HCT116 (cell line): ENCODE measurements around the gene M1AP. TPM values are rescaled to one million over a fixed set of nuclear protein-coding genes. Genes with fewer than 3 reads are reported as not detected.

ENCODE experiments used
- ATAC-seq: fragments of 200-7000 bp; cut with Tn5 transposase; 2 replicates; pipeline ENCODE4 v1.9.1; 2020; ENCODE audit warnings: mild to moderate bottlenecking, moderate library complexity
- BruUV-seq: library from RNA; stranded (reverse); fragments of 400-500 nt; replicated peaks from 2 replicates; lab custom pipeline; 2021; lab: Mats Ljungman, UMichigan
- CTCF ChIA-PET: fragments of 300-600 bp; sonication (Branson Sonifier 250); formaldehyde crosslinking; loops from one replicate; lab custom pipeline; 2021; ENCODE audit warnings: antibody characterized with exemption; lab: Charles Lee
- POLR2A ChIA-PET: fragments of 300-600, 350-600 bp; sonication (Branson Sonifier 250); formaldehyde crosslinking; loops from one replicate; lab custom pipeline; 2021; ENCODE audit warnings: antibody characterized with exemption; lab: Charles Lee
- RAD21 ChIA-PET, 2 experiments: fragments of 300-600 bp; sonication (Branson Sonifier 250); formaldehyde crosslinking; loops; one replicate each; lab custom pipeline; 2023; ENCODE audit warnings: low total read pairs in 2 of 2; ENCODE audit not compliant: uncharacterized antibody in 2 of 2, unreplicated experiment in 2 of 2, low non-redundant PET in 1 of 2; lab: Charles Lee
- DNase-seq: peaks from one replicate; pipeline ENCODE4 v3.0.0-alpha.2; 2010; ENCODE audit warnings: low read depth, low spot score
- H2AFZ ChIP-seq: fragments of 200-600 bp; shearing (Covaris generic), sonication (generic); 2 replicates; pipeline ENCODE4 v1.6.1; 2017; ENCODE audit warnings: low read depth, mixed run types, mixed read lengths, antibody characterized with exemption, low read length; ENCODE audit not compliant: poor library complexity, severe bottlenecking
- H3K27ac ChIP-seq: 2 replicates; pipeline ENCODE4 v1.5.1; 2012; ENCODE audit warnings: low read depth, low read length
- H3K27me3 ChIP-seq: fragments of 200-600 bp; sonication (generic); 2 replicates; pipeline ENCODE4 v1.6.1; 2016; ENCODE audit warnings: mixed run types, low read length, mixed read lengths; ENCODE audit not compliant: insufficient read depth
- H3K36me3 ChIP-seq, 2 experiments: fragments of 200-500 bp in 1 of 2; fragments of 200-600 bp in 1 of 2; sonication (Bioruptor generic) in 1 of 2; sonication (generic) in 1 of 2; 2 replicates each; pipeline versions ENCODE4 v1.5.1 to v1.6.1; 2014 to 2016; ENCODE audit warnings: low read length in 2 of 2, inconsistent platforms in 1 of 2, mixed read lengths in 1 of 2, mixed run types in 1 of 2; ENCODE audit not compliant: insufficient read depth in 2 of 2, control insufficient read depth in 1 of 2
- H3K4me1 ChIP-seq, 2 experiments: fragments of 200-600 bp in 1 of 2; sonication (generic) in 1 of 2; 2 replicates each; pipeline versions ENCODE4 v1.5.1 to v1.6.1; 2012 to 2017; ENCODE audit warnings: low read length in 2 of 2, inconsistent platforms in 1 of 2, mild to moderate bottlenecking in 1 of 2, mixed read lengths in 1 of 2, mixed run types in 1 of 2, moderate library complexity in 1 of 2; ENCODE audit not compliant: insufficient read depth in 2 of 2, control insufficient read depth in 1 of 2
- H3K4me2 ChIP-seq: fragments of 200-600 bp; sonication (generic); 2 replicates; pipeline ENCODE4 v1.6.1; 2017; ENCODE audit warnings: mixed run types, low read length, mixed read lengths
- H3K4me3 ChIP-seq, 2 experiments: fragments of 200-600 bp in 1 of 2; sonication (generic) in 1 of 2; replicated peaks in 1 of 2; 2 replicates each; pipeline ENCODE4 v1.5.1; 2011 to 2016; ENCODE audit warnings: low read length in 2 of 2, control low read depth in 1 of 2, low read depth in 1 of 2, mild to moderate bottlenecking in 1 of 2, mixed read lengths in 1 of 2, mixed run types in 1 of 2
- H3K79me2 ChIP-seq: fragments of 200-600 bp; sonication (generic); 2 replicates; pipeline ENCODE4 v1.6.1; 2017; ENCODE audit warnings: mild to moderate bottlenecking, mixed run types, low read length, moderate library complexity, mixed read lengths; ENCODE audit not compliant: insufficient read depth
- H3K9ac ChIP-seq: fragments of 200-600 bp; sonication (generic); 2 replicates; pipeline ENCODE4 v1.6.1; 2016; ENCODE audit warnings: low read length, mixed read lengths
- H3K9me2 ChIP-seq: fragments of 200-600 bp; sonication (generic), shearing (Covaris generic); 2 replicates; pipeline ENCODE4 v1.6.1; 2017; ENCODE audit warnings: mixed run types, mild to moderate bottlenecking, moderate library complexity; ENCODE audit not compliant: insufficient read depth
- H3K9me3 ChIP-seq, 2 experiments: fragments of 200-500 bp in 1 of 2; fragments of 200-600 bp in 1 of 2; sonication (Bioruptor generic) in 1 of 2; sonication (generic) in 1 of 2; 2 replicates each; pipeline ENCODE4 v1.6.1; 2014 to 2017; ENCODE audit warnings: low read length in 2 of 2, mixed read lengths in 2 of 2, inconsistent platforms in 1 of 2, low read depth in 1 of 2, mild to moderate bottlenecking in 1 of 2, mixed run types in 1 of 2, moderate library complexity in 1 of 2; ENCODE audit not compliant: control insufficient read depth in 1 of 2, insufficient read depth in 1 of 2
- H4K20me1 ChIP-seq: fragments of 200-600 bp; sonication (generic), shearing (Covaris generic); 2 replicates; pipeline ENCODE4 v1.6.1; 2017; ENCODE audit warnings: mixed run types, mild to moderate bottlenecking, moderate library complexity; ENCODE audit not compliant: insufficient read depth
- ATF3 ChIP-seq: IDR thresholded peaks from 2 replicates; pipeline ENCODE4 v1.6.1; 2012
- CBX3 ChIP-seq: IDR thresholded peaks from 2 replicates; pipeline ENCODE4 v1.6.1; 2012; ENCODE audit warnings: low read depth
- CEBPB ChIP-seq: IDR thresholded peaks from 2 replicates; pipeline ENCODE4 v1.6.1; 2012; ENCODE audit warnings: low read depth
- CTCF ChIP-seq, 3 experiments: fragments of 200-600 bp in 1 of 3; sonication (generic) in 1 of 3; IDR thresholded peaks in 2 of 3; conservative IDR thresholded peaks in 1 of 3; 2 replicates each; pipeline ENCODE4 v1.5.1; 2012 to 2017; ENCODE audit warnings: low read depth in 2 of 3, low read length in 2 of 3, antibody characterized with exemption in 1 of 3, borderline replicate concordance in 1 of 3, control low read depth in 1 of 3, mild to moderate bottlenecking in 1 of 3, mixed read lengths in 1 of 3, mixed run types in 1 of 3, moderate library complexity in 1 of 3; ENCODE audit not compliant: insufficient read depth in 1 of 3
- EGR1 ChIP-seq: IDR thresholded peaks from 2 replicates; pipeline ENCODE4 v1.6.1; 2012; ENCODE audit warnings: low read depth
- ELF1 ChIP-seq: IDR thresholded peaks from 2 replicates; pipeline ENCODE4 v1.6.1; 2012; ENCODE audit warnings: low read depth, borderline replicate concordance
- EZH2phosphoT487 ChIP-seq: fragments of 200-600 bp; IDR thresholded peaks from 2 replicates; pipeline ENCODE4 v1.6.1; 2018; ENCODE audit warnings: antibody characterized with exemption, borderline replicate concordance
- JUND ChIP-seq: IDR thresholded peaks from 2 replicates; pipeline ENCODE4 v1.6.1; 2012
- RAD21 ChIP-seq: IDR thresholded peaks from 2 replicates; pipeline ENCODE4 v1.6.1; 2012; ENCODE audit warnings: low read depth, mild to moderate bottlenecking
- SP1 ChIP-seq: IDR thresholded peaks from 2 replicates; pipeline ENCODE4 v1.6.1; 2012; ENCODE audit warnings: low read depth
- SRF ChIP-seq: IDR thresholded peaks from 2 replicates; pipeline ENCODE4 v1.6.1; 2012; ENCODE audit warnings: low read depth
- YY1 ChIP-seq: IDR thresholded peaks from 2 replicates; pipeline ENCODE4 v1.6.1; 2011; ENCODE audit warnings: low read length, low read depth, moderate library complexity, mild to moderate bottlenecking; ENCODE audit not compliant: insufficient replicate concordance; ENCODE audit errors: extremely low read depth
- ZNF274 ChIP-seq: fragments of 200-500 bp; sonication (Bioruptor generic); IDR thresholded peaks from 2 replicates; pipeline ENCODE4 v1.6.1; 2014; ENCODE audit warnings: mild to moderate bottlenecking, low read depth, low read length, inconsistent platforms
- intact Hi-C: fragments of 100-400 bp; cut with micrococcal nuclease; formaldehyde crosslinking; loops from 2 replicates; pipeline ENCODE4 v1.10.0; 2022
- total RNA-seq: library from RNA; stranded (reverse); gene quantifications from one replicate; pipeline ENCODE4 v1.2.1, GENCODE V29; 2021; ENCODE audit not compliant: unreplicated experiment

The M1AP gene
- total RNA-seq, 1 experiment from 2014 or later: 28.2 TPM

- TF ChIP-seq CTCF (IDR thresholded peaks at IDR 0.05 in 2 of 3, conservative IDR thresholded peaks at IDR 0.05 in 1 of 3; ENCODE audit: borderline replicate concordance in 1 of 3, insufficient read depth in 1 of 3, low read depth in 2 of 3, low read length in 2 of 3): no peak
- no peak for TF ChIP-seq ATF3
- no peak for TF ChIP-seq SP1
- no peak for TF ChIP-seq CBX3
- TF ChIP-seq ELF1: no peak
- TF ChIP-seq EZH2phosphoT487: no peak
- no peak for TF ChIP-seq RAD21
- TF ChIP-seq CEBPB: no peak
Measured at GRCh38 chr2:74556831-74557370, 91.2 kb downstream of the M1AP start (continued).

- POLR2A ChIA-PET: interaction anchor here (0.6 kb wide), 1 partner anchor 104 kb away, joined by 3 read pairs; no protein-coding TSS in a partner anchor
- Histone ChIP-seq H3K27ac (no peak overlapping the region), H3K4me1 (peaks cover 10 to 38% of the 10 kb centered on the region in 2 experiments; a peak in 3 of 4 replicates), H3K4me2 (peak overlapping the region; percentile 95), H3K9ac (no peak overlapping the region), H3K9me2 (no peaks in the 10 kb centered on the region), H3K9me3 (no peaks in the 10 kb centered on the region), H3K27me3 (no peaks in the 10 kb centered on the region), H3K36me3 (peaks cover 7 to 9% of the 10 kb centered on the region in 2 experiments; a peak in 3 of 4 replicates), H3K79me2 (peaks cover 8% of the 10 kb centered on the region; the same call in 1 of the 2 replicates)
- no TSS peak for BruUV-seq
- no peak for DNase-seq
- ATAC-seq: no peak
- intact Hi-C loops: no loop called here
- RAD21 ChIA-PET: no interaction called here
- CTCF ChIA-PET: no interaction called here
- no peak for TF ChIP-seq SP1
- TF ChIP-seq EZH2phosphoT487: no peak
- TF ChIP-seq ATF3: no peak
- no peak for TF ChIP-seq JUND
- TF ChIP-seq ZNF274: no peak
- TF ChIP-seq EGR1: no peak
- no peak for TF ChIP-seq YY1
- no peak for TF ChIP-seq SRF
- TF ChIP-seq, all 23 proteins: peak for 0
- Histone ChIP-seq H4K20me1 (no peaks in the 10 kb centered on the region), H2AFZ (no peak overlapping the region), H3K4me3 (no peak overlapping the region)
Measured at GRCh38 chr2:74556159-74556558, 92.0 kb downstream of the M1AP start.
